ENCODE data around the gene AMBP. TPM values are rescaled to one million over a fixed set of nuclear protein-coding genes. Genes with fewer than 3 reads are reported as not detected.

The AMBP gene
- total RNA-seq, 1 experiment from 2014 or later: not detected

GRCh38 chr9:114100536-114100935 is 22.4 kb upstream of the AMBP start:
- POLR2A ChIA-PET (ENCODE audit: low non-redundant PET): no interaction called here

GRCh38 chr9:114099669-114100270 is 21.7 kb upstream of the AMBP start:
- DNase-seq (ENCODE audit: low spot score): no peak
- intact Hi-C loops (cut with micrococcal nuclease; ENCODE audit: unreplicated experiment): no loop called here
- TF ChIP-seq EZH2 (IDR thresholded peaks at IDR 0.05; ENCODE audit: borderline replicate concordance, low read depth, low read length, poor library complexity, severe bottlenecking) (no peak), CTCF (conservative IDR thresholded peaks at IDR 0.05; ENCODE audit: low read depth, low read length) (no peak)
- no peaks in the 10 kb centered on the region for H3K36me3 ChIP-seq (ENCODE audit: insufficient read depth, low read length, poor library complexity, severe bottlenecking)
- BruUV-seq (replicated peaks): no TSS peak
- H3K4me1 ChIP-seq (ENCODE audit: insufficient read depth, low read length, poor library complexity, severe bottlenecking): no peaks in the 10 kb centered on the region
- POLR2A ChIA-PET (ENCODE audit: low non-redundant PET): no interaction called here
- CTCF ChIA-PET: no interaction called here
- no peak overlapping the region for H3K27ac ChIP-seq (ENCODE audit: low read depth, low read length, poor library complexity, severe bottlenecking)
- H3K9me3 ChIP-seq (ENCODE audit: low read depth, low read length, poor library complexity, severe bottlenecking): peaks cover 6% of the 10 kb centered on the region
- no peak overlapping the region for H3K4me3 ChIP-seq (ENCODE audit: low read depth, low read length, poor library complexity, severe bottlenecking)
- H3K27me3 ChIP-seq (replicated peaks; ENCODE audit: insufficient read depth, low read depth, low read length, poor library complexity): peaks cover 10% of the 10 kb centered on the region

More at GRCh38 chr9:114100536-114100935, 22.4 kb upstream of the AMBP start:
- H3K4me3 ChIP-seq (ENCODE audit: low read depth, low read length, poor library complexity, severe bottlenecking): no peak overlapping the region
- H3K27ac ChIP-seq (ENCODE audit: low read depth, low read length, poor library complexity, severe bottlenecking): no peak overlapping the region
- H3K4me1 ChIP-seq (ENCODE audit: insufficient read depth, low read length, poor library complexity, severe bottlenecking): no peaks in the 10 kb centered on the region
- intact Hi-C loops (cut with micrococcal nuclease; ENCODE audit: unreplicated experiment): no loop called here
- TF ChIP-seq EZH2 (IDR thresholded peaks at IDR 0.05; ENCODE audit: borderline replicate concordance, low read depth, low read length, poor library complexity, severe bottlenecking) (no peak), CTCF (conservative IDR thresholded peaks at IDR 0.05; ENCODE audit: low read depth, low read length) (no peak)
- peaks cover 6% of the 10 kb centered on the region for H3K9me3 ChIP-seq (ENCODE audit: low read depth, low read length, poor library complexity, severe bottlenecking)
- BruUV-seq (replicated peaks): no TSS peak
- peaks cover 17% of the 10 kb centered on the region for H3K27me3 ChIP-seq (replicated peaks; ENCODE audit: insufficient read depth, low read depth, low read length, poor library complexity)
- no peaks in the 10 kb centered on the region for H3K36me3 ChIP-seq (ENCODE audit: insufficient read depth, low read length, poor library complexity, severe bottlenecking)
- no peak for DNase-seq (ENCODE audit: low spot score)
- CTCF ChIA-PET: no interaction called here

GRCh38 chr9:114098936-114099668 is 21.0 kb upstream of the AMBP start, which contains the start of gene KIF12:
Gene KIF12 (minus strand): TSS chr9:114099292. CDS start chr9:114099276, 16 bp downstream.
- peak within 1 kb of the TSS; percentile 56 for H3K4me3 ChIP-seq (ENCODE audit: low read depth, low read length, poor library complexity, severe bottlenecking)
- ChIA-PET CTCF (no interaction called here), POLR2A (ENCODE audit: low non-redundant PET) (no interaction called here)
- peaks cover 4% of the 10 kb centered on the region for H3K27me3 ChIP-seq (replicated peaks; ENCODE audit: insufficient read depth, low read depth, low read length, poor library complexity)
- intact Hi-C loops (cut with micrococcal nuclease; ENCODE audit: unreplicated experiment): no loop called here
- no peak for DNase-seq (ENCODE audit: low spot score)
- H3K27ac ChIP-seq (ENCODE audit: low read depth, low read length, poor library complexity, severe bottlenecking): no peak within 1 kb of the TSS
- H3K36me3 ChIP-seq (ENCODE audit: insufficient read depth, low read length, poor library complexity, severe bottlenecking): no peaks in the 10 kb centered on the region
- peaks cover 6% of the 10 kb centered on the region for H3K9me3 ChIP-seq (ENCODE audit: low read depth, low read length, poor library complexity, severe bottlenecking)
- H3K4me1 ChIP-seq (ENCODE audit: insufficient read depth, low read length, poor library complexity, severe bottlenecking): no peaks in the 10 kb centered on the region
- BruUV-seq (replicated peaks): no TSS peak
- TF ChIP-seq EZH2 (IDR thresholded peaks at IDR 0.05; ENCODE audit: borderline replicate concordance, low read depth, low read length, poor library complexity, severe bottlenecking): no peak

Data from A673 (cell line).